Measurements from ENCODE around the gene NOSTRIN. TPM values are rescaled to one million over a fixed set of nuclear protein-coding genes. Genes with fewer than 3 reads are reported as not detected.
"Not testable (repeated sequence)": the region's sequence is repeated elsewhere in the genome, so short reads cannot be mapped to it uniquely, and the experiment has no call there.

The NOSTRIN gene
- total RNA-seq, 1 experiment from 2014 or later = 0.40 TPM

GRCh38 chr2:168780669-168781071 lies 21.8 kb upstream of the NOSTRIN start:
- peaks cover under 1% of the 10 kb centered on the region; the same call in 1 of the 2 replicates for H3K9me3 ChIP-seq (replicated peaks)
- H3K36me3 ChIP-seq = no peaks in the 10 kb centered on the region
- no peaks in the 10 kb centered on the region for H3K4me1 ChIP-seq
- no peak for DNase-seq
- no peak overlapping the region for H3K4me3 ChIP-seq
- H3K27ac ChIP-seq = no peak overlapping the region
- no peaks in the 10 kb centered on the region for H3K27me3 ChIP-seq

GRCh38 chr2:168781191-168781817 lies 21.1 kb upstream of the NOSTRIN start:
- DNase-seq = no peak
- no peak overlapping the region for H3K27ac ChIP-seq
- no peaks in the 10 kb centered on the region for H3K4me1 ChIP-seq
- H3K36me3 ChIP-seq = no peaks in the 10 kb centered on the region
- no peaks in the 10 kb centered on the region for H3K27me3 ChIP-seq
- H3K9me3 ChIP-seq (replicated peaks) = no peaks in the 10 kb centered on the region; the same call in 1 of the 2 replicates
- no peak overlapping the region for H3K4me3 ChIP-seq

DNA sequence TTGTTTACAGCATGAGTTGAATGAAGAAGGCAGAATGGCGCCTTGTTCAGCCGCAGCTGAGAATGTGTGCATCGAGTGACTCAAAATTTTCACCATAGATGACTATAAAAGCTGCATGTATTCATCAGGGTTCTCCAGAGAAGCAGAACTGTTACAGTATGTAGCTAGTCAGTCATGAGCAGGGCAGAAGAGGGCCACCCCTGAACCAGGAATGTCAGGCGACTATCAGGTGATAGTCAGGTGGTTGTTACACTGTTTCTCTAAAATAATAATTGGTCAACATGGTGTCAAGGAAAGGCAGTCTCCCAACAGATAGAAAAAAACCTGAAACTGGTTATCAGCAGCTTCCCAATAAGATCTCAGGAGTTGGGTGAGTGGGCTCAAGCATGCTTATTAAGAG lies 20.2 kb upstream of the NOSTRIN start:
- Histone ChIP-seq H3K27ac (no peak overlapping the region), H3K4me3 (no peak overlapping the region), H3K36me3 (no peaks in the 10 kb centered on the region), H3K9me3 (replicated peaks) (no peaks in the 10 kb centered on the region), H3K27me3 (no peaks in the 10 kb centered on the region), H3K4me1 (no peaks in the 10 kb centered on the region)
- DNase-seq = no peak

DNA sequence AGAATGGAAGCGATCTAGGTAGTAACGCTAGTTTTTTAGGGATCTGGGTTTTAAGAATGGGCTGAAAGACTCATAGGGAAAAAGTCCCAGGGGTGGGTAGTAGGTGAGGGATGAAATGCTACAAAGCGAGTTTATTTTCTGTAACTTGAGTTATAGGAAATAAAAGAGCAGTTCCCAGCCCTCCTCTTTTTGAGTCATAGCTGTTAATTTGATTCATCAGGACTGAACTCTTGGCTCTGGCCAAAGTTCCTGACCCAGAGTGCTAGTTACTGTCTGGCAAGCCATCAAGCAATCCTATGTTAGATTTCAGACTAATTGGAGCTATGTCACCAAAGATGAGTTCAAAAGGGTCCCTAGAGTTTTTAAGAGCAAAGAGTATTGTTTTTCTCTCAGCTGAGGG lies 17.4 kb upstream of the NOSTRIN start:
- no peak for DNase-seq
- no peaks in the 10 kb centered on the region for H3K36me3 ChIP-seq
- no peaks in the 10 kb centered on the region for H3K4me1 ChIP-seq

DNA sequence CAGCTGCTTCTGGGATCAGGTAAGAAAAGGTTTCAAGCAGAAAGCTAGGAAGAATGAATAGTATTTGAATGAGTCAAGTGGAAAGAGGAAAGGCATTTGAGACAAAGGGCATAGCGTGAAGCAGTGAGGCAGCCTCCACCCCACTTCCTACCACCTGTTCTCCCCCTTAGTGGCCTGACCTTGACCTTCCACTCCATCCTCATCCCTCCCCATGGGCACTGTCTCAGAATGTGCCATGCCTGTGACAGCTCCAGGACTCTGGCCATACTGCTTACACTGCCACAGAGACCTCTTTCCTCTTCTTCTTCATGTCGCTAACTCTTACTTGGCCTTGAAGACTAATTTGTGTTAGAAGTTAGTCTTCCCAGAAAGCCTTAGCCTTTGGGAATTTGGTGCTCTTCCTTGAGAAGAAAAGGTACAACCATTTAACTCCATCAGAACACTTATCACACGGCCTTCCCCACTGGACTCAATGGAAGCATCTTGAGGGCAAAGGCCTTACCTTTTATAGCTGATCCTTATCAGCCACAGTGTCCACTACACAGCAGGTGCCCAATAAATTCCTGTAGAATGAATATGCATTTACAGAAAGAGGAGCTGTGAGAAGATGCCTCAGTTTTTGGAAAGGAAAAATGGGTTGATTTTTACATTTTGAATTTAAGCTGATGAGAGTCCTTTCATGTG lies 15.2 kb upstream of the NOSTRIN start:
- Histone ChIP-seq H3K4me1 (no peaks in the 10 kb centered on the region), H3K27ac (no peak overlapping the region), H3K27me3 (no peaks in the 10 kb centered on the region), H3K4me3 (no peak overlapping the region), H3K36me3 (no peaks in the 10 kb centered on the region), H3K9me3 (replicated peaks) (0 out of 2 replicates have a peak, but pooled peaks cover 3% of the 10 kb centered on the region)
- DNase-seq = no peak

More for the DNA sequence above, 17.4 kb upstream of the NOSTRIN start:
- Histone ChIP-seq H3K27ac (no peak overlapping the region), H3K9me3 (replicated peaks) (no peaks in the 10 kb centered on the region), H3K27me3 (no peaks in the 10 kb centered on the region), H3K4me3 (no peak overlapping the region)

GRCh38 chr2:168787782-168788376 lies 14.6 kb upstream of the NOSTRIN start:
- no peak for DNase-seq
- H3K36me3 ChIP-seq = no peaks in the 10 kb centered on the region

DNA sequence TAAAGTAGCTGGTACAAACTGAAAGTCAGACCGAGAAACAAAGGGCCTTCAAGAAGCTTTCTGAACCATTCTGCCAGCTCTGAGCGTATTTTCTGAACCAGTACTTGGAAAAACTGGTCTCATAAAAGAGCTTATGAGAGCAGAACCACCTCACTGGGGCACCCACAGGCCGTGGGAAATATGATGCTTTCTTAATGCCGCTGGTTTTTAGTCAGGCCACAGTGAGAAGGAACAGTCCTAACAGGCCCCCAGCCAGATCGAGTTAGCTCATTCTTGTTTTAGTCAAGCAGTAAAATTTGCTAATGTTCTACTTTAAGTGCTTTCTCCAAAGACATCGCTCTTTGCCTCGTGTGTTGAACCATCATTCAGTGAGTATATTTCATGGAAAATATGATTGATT lies 12.7 kb upstream of the NOSTRIN start:
- Histone ChIP-seq H3K4me1 (peaks cover 8% of the 10 kb centered on the region), H3K9me3 (replicated peaks) (0 out of 2 replicates have a peak, but pooled peaks cover 3% of the 10 kb centered on the region), H3K27me3 (no peaks in the 10 kb centered on the region), H3K27ac (no peak overlapping the region), H3K4me3 (no peak overlapping the region), H3K36me3 (no peaks in the 10 kb centered on the region)
- DNase-seq = no peak

More at GRCh38 chr2:168787782-168788376, 14.6 kb upstream of the NOSTRIN start:
- Histone ChIP-seq H3K27me3 (no peaks in the 10 kb centered on the region), H3K27ac (no peak overlapping the region), H3K4me3 (no peak overlapping the region), H3K4me1 (no peaks in the 10 kb centered on the region), H3K9me3 (replicated peaks) (0 out of 2 replicates have a peak, but pooled peaks cover 3% of the 10 kb centered on the region)

DNA sequence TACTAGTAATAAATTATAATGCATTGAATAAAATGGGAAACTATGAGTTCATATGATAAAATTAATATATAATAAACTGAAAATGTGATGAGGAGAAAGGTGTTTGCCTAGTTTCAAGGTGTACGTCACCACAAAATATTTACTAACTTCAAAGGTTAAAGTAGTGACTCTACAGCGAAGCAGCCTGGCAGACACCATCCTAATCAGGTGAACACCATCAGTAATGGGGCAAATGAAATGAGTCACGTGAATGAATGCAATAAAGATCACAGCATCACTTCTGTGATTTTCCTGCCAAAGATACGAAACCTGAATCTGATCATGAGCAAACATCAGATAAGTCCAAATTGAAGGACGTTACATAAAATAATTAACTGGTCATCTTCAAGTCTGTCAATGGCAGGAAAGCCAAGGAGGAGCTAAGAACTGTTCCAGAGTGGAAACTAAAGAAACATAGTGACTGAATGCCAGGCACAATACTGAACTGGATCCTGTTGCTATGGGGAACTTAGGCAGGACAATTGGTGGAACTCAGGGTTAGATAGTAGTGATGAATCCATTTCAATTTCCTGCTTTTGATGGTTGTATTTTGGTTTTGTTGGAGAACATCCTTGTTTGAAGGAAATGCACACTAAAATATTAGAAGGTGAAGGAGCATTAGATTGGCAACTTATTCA lies 12.1 kb upstream of the NOSTRIN start:
- no peaks in the 10 kb centered on the region for H3K27me3 ChIP-seq
- H3K9me3 ChIP-seq (replicated peaks) = 0 out of 2 replicates have a peak, but pooled peaks cover 3% of the 10 kb centered on the region
- H3K36me3 ChIP-seq = no peaks in the 10 kb centered on the region
- DNase-seq = no peak
- peaks cover 8% of the 10 kb centered on the region for H3K4me1 ChIP-seq
- no peak overlapping the region for H3K4me3 ChIP-seq
- H3K27ac ChIP-seq = no peak overlapping the region

GRCh38 chr2:168791140-168791539 lies 11.3 kb upstream of the NOSTRIN start:
- H3K27me3 ChIP-seq; H3K4me1 ChIP-seq; H3K9me3 ChIP-seq (replicated peaks); H3K27ac ChIP-seq; H3K36me3 ChIP-seq; DNase-seq; H3K4me3 ChIP-seq: not testable (repeated sequence)

- peaks cover 13% of the 10 kb centered on the region for H3K4me1 ChIP-seq
- H3K9me3 ChIP-seq (replicated peaks) = 0 out of 2 replicates have a peak, but pooled peaks cover 3% of the 10 kb centered on the region
- H3K4me3 ChIP-seq = no peak overlapping the region
- no peaks in the 10 kb centered on the region for H3K36me3 ChIP-seq
- H3K27ac ChIP-seq = no peak overlapping the region
- no peak for DNase-seq
- H3K27me3 ChIP-seq = no peaks in the 10 kb centered on the region
Observed at GRCh38 chr2:168793596-168793995, 8.8 kb upstream of the NOSTRIN start.

GRCh38 chr2:168794968-168795367 lies 7.5 kb upstream of the NOSTRIN start:
- Histone ChIP-seq H3K9me3 (replicated peaks) (0 out of 2 replicates have a peak, but pooled peaks cover 3% of the 10 kb centered on the region), H3K4me1 (peaks cover 13% of the 10 kb centered on the region), H3K4me3 (no peak overlapping the region), H3K27ac (no peak overlapping the region), H3K27me3 (no peaks in the 10 kb centered on the region), H3K36me3 (no peaks in the 10 kb centered on the region)
- no peak for DNase-seq

DNA sequence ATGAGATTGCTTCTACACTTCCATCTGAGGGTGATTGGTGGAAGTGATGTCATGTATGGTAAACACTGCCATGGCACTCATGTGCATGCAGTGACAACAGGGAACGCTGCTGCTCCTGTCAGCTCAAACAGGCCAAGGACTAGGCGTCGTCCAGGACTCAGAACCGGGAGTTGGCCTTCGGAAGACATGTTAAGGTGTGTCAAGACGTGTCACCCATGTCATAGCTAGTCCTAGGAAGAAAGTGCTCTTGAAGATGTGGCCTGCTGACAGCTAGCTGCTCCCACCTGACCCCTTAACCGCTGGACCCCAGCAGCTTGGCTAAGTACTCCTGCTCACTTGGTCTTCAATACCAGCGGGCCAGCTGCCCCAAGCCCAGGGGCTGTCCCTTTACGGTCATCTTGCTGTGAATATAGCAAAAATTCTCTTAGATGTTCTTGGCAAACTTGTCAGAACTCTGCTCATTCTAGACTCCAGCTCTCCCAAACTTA lies 6.3 kb upstream of the NOSTRIN start:
- no peaks in the 10 kb centered on the region for H3K9me3 ChIP-seq (replicated peaks)
- H3K36me3 ChIP-seq = no peaks in the 10 kb centered on the region
- no peak overlapping the region for H3K4me3 ChIP-seq
- no peak overlapping the region for H3K27ac ChIP-seq
- no peaks in the 10 kb centered on the region for H3K27me3 ChIP-seq
- DNase-seq = no peak
- H3K4me1 ChIP-seq = peaks cover 13% of the 10 kb centered on the region

- Histone ChIP-seq H3K9me3 (replicated peaks) (no peaks in the 10 kb centered on the region), H3K27ac (no peak overlapping the region), H3K4me1 (peaks cover 13% of the 10 kb centered on the region), H3K36me3 (no peaks in the 10 kb centered on the region), H3K27me3 (no peaks in the 10 kb centered on the region), H3K4me3 (no peak overlapping the region)
- DNase-seq = no peak
Observed at GRCh38 chr2:168796583-168797285, 5.7 kb upstream of the NOSTRIN start.

- no peak overlapping the region for H3K27ac ChIP-seq
- H3K4me3 ChIP-seq = no peak overlapping the region
- H3K9me3 ChIP-seq (replicated peaks) = no peaks in the 10 kb centered on the region
- H3K27me3 ChIP-seq = no peaks in the 10 kb centered on the region
- H3K4me1 ChIP-seq = peaks cover 15% of the 10 kb centered on the region
- DNase-seq = no peak
- no peaks in the 10 kb centered on the region for H3K36me3 ChIP-seq
Observed at GRCh38 chr2:168797286-168797655, 5.2 kb upstream of the NOSTRIN start.

Measured in SJCRH30 (cell line).